Colon (tissue), 2 donors: ENCODE data around the gene CNTN1.
A peak's percentile ranks its signal among the peaks of the same experiment; 100 is the strongest.
"Not testable (repeated sequence)": the region's sequence is repeated elsewhere in the genome, so short reads cannot be mapped to it uniquely, and the experiment has no call there.

ENCODE experiments used
- FAIRE-seq: peaks from 2 replicates; lab custom pipeline; 2012; peaks lifted over from hg19 to GRCh38; lab: Jason Lieb, UNC
- donor health status: control.
- donor health status: control.

CNTN1 gene

DNA sequence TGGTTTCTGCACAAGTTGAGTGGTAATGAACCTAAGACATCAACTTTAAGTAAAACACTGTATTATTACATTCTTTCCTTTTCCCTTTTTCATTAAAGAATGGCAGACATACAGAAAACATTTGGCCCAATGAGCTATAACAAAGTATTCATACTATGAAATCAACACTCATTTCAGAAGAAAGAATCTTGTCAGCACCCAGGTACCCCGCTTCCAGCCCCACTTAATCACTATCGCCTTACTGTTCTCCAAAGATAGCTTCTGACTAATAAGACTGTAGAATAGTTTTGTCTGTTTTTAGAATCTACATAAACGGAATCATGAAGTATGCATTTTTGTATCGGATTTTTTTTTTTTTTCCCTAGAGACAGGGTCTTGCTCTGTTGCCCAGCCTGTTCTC is 9.5 kb downstream of the CNTN1 start:
- FAIRE-seq: no peak

DNA sequence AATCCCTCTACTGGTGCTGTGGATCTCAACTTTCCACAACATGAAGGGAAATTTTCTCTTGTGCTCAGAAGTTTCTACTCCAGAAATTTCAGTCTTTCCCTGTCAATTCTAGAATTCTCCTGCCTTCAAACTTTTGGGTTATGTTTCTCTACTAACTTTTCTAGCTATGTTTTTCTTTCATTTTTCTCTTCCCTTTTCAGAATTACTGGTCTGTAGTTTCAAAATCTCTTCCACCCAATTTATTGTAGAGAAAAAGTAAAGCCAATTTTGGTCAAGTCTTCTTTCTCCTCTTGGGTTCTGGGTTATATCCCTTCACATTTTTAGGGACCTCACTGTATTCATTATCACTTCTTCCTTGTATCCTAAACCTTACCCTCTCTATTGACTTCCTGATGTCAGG is 18.9 kb downstream of the CNTN1 start:
- no peak for FAIRE-seq

DNA sequence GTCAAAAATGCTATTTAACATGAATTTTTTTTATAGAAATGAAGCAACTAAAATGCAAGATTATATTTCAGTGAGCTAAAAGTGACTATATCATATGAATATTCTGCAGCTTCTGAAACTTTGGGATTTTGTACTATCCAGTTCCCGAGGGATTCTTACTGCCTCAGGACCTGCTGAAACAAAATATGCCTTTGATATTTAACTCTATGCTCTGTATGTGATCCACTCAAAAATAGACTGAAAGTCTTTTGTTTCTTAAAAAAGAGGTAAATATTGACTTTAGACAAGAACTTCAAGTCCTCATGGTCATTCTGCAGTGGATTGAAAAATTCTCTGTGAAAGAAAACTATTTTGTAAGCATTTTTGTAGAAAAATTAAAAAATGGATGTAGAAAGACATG is 22.4 kb downstream of the CNTN1 start:
- FAIRE-seq: no peak

DNA sequence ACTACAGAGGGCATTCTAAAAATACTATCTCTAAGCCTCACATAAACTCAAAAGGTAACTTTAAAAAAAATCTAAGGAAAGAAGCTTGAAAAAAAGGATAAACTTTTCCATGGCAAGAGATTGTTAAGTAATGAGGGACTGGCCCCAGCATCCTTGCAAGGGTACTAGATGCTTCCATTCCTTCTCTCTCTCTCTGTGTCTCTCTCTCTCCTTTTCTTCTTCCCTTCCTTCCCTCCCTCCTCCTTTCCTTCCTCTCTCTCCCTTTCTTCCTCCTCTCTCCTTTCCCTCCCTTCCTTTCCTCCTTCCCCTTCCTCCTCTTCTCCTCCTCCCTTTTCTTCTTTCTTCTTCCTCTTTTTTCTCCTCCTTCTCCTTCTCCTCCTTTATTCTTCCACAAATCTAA is 23.8 kb downstream of the CNTN1 start:
- FAIRE-seq: no peak

DNA sequence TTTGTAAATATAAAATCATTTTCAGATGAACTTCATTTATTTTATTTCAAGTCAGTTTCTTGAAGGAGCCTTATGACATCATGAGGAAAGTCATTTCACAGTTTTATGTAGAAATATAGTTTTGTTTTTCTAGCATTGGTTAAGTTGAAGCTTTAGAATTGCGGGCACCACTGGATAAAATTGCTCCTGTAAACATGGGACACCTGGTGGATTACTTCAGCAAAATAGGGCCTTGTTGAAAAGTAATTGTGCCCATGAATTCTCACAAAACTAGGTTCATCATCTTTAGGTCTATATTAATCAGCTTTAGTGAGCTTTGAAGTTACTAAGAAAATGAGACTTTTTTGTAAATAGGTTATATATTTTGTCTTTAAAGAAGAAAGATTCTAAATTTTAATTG is 25.3 kb downstream of the CNTN1 start:
- FAIRE-seq: no peak

DNA sequence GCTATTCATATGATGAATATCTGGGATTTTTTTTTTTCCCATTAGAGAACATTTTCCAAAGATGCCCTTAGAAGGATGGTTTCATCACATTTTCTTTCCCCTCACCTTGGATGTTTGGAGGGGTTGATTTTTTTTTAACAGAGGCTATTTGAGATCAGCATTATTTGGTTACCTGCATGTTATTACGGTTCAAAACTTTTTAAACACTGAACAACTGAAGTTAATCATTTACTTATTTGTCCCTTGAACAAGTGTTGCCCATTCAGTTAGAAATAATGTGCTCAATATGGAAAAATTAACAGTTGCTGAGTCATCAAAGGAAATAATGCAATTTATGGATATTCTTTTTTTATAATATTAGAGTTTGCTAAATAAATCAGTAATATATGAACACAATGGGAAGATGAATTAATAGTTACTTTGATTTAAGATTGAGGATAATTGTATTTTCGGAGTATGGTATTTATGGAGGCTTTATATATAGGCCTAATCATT is 26.7 kb downstream of the CNTN1 start:
- no peak for FAIRE-seq

DNA sequence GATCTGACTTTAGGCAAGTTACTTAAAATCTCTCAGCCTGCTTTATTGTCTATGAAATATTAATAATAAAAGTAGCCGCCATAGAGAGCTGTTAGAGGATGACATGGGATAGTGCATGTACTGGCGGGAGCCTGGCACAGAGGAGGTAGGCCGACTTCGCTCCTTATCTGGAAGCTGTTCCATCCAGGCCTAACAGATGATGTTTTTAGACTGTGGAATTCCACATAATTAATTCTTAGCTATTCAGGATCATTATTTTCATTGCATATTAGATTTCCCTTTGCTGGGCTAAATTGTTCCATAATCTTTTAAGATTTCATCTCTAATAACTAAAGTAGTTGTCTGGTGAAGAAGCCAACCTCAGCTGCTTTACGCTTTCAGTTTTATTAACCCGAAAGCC is 30.8 kb downstream of the CNTN1 start:
- FAIRE-seq: no peak

DNA sequence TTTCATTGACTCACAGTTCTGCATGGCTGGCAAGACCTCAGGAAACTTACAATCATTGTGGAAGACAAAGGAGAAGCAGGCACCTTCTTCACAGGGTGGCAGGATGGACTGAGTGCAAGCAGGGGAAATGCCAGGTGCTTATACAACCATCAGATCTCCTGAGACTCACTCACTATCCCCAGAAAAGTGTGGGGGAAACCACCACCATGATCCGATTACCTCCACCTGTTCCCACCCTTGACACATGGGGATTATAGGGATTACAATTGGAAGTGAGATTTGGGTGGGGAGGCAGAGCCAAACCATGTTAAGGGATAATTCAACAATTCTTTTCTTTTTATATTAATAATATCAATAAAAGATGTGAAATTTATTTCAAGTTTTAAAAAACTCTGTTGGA is 34.1 kb downstream of the CNTN1 start:
- no peak for FAIRE-seq

DNA sequence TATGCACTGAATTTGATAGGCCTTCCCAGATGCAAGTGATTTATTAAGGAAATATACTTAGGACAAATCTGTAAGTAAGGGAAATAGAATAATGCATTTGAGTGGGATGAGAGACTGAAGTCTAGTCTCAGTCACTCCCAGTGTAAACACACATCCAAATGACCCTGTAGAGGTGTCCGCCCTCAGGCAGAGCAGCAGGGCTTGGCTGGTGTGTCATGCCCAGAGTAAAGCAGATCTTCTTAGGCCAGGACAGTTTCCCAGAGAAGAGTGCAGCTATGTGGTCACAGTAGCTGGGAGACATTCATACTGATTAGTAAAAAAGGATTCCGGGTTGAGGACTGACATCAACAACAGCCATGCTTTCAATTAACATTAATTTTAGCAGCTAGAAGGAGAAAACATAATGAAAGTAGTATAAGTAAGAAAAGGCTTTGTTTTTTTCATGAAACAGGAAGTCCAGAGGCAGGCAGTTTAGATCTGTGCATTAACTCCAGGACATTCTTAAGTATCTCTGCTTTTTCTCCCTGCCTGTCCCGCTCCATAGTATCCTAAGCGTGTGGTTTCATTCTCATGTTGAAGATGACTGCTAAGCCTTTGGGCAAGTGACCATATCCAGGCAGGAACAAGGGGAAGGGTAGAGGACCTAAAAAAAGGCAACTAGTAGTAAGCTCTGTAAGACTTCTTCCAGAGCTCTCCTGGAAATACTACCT is 35.7 kb downstream of the CNTN1 start:
- no peak for FAIRE-seq

DNA sequence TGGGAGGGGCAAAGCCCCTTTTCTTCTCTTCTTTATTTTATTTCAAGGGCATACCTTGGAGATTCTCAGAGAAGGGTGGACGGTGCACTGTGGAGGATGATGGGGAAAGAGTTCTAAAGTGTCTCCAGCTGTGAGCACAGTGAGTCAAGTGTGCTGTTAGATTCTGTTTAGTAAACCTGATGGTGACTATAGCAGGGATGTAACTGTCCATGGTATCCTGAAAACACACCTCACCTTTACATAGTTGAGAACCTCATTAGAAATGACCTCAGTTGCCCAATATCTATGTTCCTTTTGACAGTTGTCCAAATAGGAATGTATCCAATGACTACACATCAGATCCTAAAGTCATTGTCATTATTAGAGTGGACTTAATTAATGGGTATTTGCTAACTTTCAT is 38.0 kb downstream of the CNTN1 start:
- no peak for FAIRE-seq

DNA sequence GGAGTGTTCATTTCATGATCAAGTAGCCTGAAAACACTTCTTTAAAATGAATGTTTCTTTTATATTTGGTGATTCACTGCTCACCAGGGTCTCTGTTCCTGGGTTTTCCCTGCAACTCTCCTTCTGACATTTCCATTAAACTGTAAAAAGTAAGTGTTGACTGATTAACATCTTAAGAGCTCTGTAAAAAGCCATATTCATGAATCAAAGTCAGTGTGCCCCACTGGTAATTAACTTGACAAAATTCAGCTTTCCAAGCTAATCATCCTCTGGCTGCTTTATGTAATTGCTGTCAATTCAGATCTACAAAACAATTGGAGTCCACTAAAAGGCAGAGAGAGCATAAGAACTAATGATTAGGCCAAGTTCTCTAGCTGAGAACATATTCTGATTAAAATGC is 41.6 kb downstream of the CNTN1 start:
- FAIRE-seq: no peak

DNA sequence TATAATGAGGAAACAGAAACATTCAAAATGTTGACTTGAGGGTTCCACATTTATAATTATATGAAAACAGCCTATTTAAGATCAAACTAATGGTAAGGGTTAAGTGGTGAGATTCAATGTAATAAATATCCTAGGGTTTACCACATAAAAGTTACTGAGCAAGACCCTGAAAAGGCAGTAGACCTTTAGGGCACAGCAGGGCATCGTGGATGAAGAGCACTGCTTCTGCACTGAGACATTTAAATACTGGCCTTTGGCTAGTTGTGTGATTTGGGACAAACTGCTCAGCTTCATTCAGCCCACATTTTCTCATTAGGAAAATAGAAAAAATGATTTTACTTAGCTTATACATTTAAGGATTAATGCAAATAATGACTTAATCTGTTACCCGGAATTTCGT is 42.0 kb downstream of the CNTN1 start:
- no peak for FAIRE-seq

DNA sequence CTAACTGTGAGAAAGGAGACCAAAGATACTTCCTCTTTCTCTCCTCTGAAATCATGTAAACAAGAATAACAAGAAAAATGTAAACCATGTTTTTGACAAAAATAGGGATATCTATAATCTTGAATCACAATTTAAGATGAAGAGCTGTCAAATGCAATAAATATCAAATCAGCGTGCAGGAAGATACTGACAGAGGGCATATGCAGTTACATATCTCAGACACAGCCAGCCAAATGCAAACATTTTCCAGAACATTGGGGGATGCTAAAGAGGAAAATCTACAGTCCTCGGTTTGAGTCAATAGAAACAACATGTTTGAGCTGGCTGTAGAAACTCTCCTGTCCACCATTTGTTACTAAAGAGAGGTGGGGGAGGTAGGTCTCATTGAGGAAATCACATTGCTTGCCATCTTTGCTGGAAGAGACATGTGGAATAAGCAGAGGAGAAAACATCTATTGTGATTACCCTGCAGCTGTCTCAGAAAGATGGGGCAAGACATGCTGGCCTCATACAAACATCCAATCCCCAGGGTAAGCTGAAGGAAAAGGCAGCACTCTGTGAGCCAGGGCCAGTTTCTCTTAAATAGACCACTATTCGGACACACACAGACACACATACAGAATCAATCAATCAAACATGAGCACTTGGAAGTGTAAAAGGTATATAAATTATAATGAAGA is 43.5 kb downstream of the CNTN1 start:
- FAIRE-seq: no peak

DNA sequence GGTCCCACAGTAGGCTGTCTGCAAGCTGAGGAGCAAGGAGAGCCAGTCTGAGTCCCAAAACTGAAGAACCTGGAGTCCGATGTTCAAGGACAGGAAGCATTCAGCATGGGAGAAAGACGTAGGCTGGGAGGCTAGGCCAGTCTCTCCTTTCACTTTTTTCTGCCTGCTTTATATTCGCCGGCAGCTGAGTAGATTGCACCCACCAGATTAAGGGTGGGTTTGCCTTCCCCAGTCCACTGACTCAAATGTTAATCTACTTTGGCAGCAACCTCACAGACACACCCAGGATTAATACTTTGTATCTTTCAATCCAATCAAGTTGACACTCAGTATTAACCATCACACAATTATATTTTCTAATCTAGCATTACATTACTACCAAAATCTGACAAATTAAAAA is 45.2 kb downstream of the CNTN1 start:
- FAIRE-seq: not testable (repeated sequence)

DNA sequence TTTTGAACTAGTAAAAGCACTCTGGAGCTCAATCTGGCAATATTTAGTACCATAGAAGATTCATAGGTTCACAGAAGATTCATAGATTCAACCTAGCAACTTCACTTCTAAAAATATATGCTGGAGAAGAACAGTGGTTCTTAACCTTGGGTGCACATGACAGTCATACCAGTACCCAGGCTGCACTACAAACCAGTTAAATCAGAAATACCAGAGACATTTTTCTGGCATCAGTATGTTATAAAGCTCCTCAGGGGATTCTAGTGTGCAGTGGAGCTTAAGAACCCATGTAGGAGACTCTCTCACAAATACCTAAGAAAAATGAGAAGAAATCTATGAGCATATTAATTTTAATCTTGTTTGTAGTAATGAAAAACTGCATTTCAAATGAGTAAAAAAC is 46.6 kb downstream of the CNTN1 start:
- no peak for FAIRE-seq

DNA sequence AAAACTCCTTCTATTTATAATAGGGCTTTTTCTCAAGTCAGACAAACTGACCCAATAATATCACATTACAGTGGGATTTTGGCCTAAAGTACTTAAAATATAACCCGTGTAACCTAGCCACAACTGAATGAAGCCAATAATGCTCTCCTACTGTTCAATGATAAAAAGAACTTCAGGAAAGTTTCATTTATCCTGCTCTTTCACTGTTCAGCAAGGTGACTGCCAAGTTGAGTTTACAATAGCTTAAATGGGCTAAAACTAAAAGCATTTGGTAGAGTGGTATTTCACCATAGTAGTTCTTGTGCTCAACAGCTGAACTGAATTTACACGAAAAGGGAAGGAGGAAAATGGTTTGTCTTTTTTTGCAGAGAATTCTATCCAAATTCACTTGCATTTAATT is 49.8 kb downstream of the CNTN1 start:
- FAIRE-seq: no peak

DNA sequence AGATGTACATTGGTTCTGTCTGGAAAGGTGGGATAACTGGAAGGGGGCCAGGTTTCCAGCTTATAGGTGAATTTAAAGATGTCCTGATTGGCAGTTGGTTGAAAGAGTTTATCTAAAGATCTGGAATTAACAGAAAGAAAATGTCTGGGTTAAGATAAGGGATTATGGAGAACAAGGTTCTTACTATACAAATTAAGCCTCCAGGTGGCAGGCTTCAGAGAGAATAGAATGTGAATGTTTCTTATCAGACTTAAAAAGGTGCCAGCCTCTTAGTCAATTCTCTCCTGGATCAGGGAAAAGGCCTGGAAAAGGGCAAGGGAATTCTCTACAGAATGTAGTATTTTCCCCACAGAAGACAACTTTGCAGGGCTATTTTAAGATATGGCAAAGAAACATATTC is 53.1 kb downstream of the CNTN1 start:
- FAIRE-seq: no peak

DNA sequence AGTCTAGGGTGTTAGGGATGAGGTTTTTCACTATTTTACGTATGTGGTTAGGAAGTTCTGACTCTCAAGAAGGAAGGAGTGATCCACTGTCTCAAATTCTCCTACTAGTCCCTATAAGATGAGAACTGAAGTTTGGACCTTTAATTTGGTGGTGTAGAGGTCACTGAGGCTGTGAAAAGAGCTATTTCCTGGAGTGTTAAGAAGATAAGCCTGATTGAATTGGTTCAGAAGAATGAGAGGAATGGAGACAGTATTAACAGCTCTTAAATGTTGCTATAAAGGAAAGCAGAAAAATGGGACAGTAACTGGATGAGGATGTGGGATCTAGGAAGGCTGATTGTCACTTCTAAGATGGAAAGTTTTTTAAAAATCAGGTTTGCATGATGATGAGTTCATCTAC is 57.6 kb downstream of the CNTN1 start:
- FAIRE-seq: no peak

DNA sequence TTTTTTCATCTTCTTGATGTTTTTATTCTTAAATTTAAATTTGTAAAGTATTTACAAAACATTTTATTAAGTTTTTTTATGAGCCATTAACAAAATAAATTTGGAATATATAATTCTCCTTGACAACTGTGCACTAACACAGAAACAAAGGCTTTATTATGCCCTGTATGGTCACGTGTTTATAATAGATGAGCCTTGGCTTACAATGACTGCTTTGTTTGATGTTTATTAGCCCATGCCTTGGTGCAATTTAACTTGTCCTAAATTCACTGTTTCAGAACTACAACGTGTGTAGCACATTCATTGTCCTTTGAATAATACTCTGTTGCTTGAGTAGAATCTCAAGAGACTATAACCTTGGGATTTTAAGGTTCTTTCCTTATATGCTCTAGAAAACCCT is 59.8 kb downstream of the CNTN1 start:
- no peak for FAIRE-seq

DNA sequence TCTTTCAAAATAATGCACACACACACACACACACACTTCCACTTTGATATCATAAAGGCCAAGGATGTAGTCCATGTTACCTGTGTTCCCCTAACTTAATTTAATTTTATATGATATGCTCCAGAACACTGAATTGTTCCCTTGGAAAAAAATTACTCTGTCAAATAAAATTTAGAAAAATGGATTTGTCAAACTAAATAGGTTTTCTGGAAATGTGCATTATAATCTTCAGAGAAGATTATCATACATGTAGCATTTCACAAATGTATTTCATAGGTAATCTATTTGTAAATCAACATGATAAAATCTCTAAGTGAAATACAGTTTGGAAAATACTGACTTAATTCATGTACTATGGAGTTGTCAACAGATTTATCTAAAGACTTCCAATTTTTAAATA is 68.6 kb downstream of the CNTN1 start:
- peak; percentile 65 for FAIRE-seq

DNA sequence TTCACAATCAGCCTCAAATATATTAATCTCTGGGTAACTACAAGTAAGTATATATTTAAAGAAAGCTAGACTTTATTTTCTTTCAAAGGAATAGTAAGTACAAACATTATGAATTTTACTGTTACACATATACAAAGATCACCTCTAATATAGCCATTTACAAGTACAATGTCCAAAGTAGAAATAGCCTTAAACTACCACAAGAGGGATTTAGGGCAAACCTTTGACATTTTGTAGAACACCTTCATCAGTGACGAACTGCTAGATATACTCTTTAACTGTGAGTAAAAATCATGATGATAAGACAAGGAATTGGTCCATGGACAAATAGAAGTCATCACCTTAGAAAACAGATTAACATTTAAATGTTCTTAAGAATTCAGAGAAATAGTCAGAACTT is 69.8 kb downstream of the CNTN1 start:
- no peak for FAIRE-seq

DNA sequence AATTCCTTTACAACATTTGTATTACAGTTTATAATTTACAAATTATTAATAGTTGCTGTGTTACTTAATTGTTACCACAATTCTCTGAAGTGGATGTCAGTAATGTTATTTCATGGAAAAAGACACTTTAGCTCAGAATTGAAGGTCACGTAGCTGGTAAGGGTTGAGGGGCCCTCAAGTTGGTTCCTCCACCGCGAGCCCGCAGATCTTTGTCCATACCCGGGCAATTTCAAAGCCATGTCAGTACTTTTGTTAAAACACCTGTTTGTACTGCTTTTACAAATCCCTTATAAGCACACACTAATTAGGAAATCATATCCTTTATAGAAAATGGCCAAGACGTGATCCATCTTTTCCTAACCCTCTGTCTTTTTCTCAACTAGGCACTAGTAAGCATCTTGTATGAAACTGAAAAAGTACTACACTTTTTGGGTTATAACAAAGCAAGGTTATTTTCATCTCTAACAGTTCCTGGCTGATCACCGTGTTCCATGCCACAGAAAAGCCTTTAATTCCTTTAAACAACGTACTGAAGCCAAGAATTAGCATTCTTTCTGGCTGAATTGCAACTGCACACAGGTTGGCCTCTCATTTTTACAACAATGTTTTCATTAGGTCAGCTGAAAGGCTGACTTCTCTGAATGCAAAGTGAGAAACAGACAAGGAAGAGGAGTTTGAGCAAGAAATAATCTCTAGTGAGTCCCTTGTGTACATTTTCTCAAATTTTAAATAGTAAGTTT is 76.1 kb downstream of the CNTN1 start:
- no peak for FAIRE-seq

DNA sequence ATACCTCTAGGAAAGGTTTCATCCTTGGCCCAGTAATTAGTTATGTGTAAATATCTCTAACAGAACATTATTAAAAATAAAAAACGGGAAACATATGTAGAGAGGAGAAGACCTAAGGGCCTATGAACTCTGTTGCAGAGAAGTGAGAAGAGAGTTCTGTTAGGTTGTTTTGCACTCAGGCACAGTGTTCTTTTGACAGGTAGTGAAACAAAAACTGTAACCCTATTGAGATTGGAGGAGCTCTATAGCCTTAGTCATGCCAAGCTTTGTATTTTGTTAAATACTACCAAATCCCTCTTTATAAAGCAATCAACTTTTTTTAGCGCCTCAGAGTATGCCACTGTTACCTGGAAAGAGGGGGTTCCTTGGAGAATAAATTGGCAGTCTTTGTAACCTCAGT is 77.6 kb downstream of the CNTN1 start:
- FAIRE-seq: no peak
